ENCODE results near the gene SESN2. TPM values are rescaled to one million over a fixed set of nuclear protein-coding genes. Genes with fewer than 3 reads are reported as not detected.
A peak's percentile ranks its signal among the peaks of the same experiment; 100 is the strongest.

Gene SESN2
- total RNA-seq, 1 experiment from 2014 or later = 36.8 TPM

DNA sequence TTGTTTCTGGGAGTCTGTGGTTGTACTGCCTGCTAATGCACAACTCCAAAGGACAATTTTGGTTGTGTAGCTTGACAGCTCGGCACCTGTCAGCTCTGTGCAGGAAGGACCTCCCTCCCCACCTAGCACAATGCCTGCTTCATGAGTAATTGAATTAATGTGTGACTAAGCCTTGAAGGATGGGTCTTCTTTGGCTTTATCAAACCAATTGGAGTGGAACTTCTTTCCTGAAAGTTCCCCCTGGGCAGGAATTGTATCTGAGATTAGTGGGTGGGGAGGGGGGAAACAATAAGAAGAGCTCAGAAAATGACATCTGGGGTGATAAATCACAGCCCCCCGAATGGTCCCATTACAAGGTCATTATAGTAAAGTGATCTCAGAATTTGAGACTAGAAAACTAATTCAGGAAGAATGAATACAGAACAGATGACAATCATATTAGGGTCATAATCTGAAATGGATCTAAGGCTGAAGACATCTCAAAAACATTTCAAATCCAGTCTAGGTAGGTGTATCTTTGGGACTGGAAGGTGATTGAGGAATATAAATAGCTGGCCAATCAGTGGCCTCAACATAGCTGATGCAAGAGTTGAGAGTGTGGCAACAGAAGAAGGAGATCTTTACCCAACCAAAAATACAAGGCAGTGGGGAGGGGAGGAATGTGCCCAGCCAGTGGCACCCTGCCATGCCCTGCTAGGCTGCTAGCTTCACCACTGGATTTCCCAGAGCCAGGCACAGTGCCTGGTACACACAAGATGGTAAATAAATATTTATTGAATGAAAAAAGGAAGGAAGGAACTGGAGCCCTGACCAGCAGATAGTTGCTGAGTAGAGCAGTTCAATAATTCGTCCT lies 10.1 kb upstream of the SESN2 start:
- ChIA-PET CTCF (interaction anchor here (0.6 to 2.7 kb wide), 30 partner anchors 8 to 628 kb away, joined by 3 to 73 read pairs (median 4); partner anchors contain the start of genes ATP5IF1, MED18, PHACTR4 and SESN2), POLR2A (interaction anchor here (0.5 to 5.4 kb wide), 26 partner anchors 10 to 693 kb away, joined by 3 to 61 read pairs (median 4); partner anchors contain the start of genes ATP5IF1, MED18, PHACTR4 and RCC1), RAD21 (ENCODE audit: low non-redundant PET in 1 of 2, low total read pairs in 2 of 2, uncharacterized antibody in 2 of 2, unreplicated experiment in 2 of 2) (interaction anchor here (0.5 to 1.9 kb wide), 10 partner anchors 13 to 391 kb away, joined by 3 to 24 read pairs (median 4); partner anchors contain the start of genes PHACTR4 (in 2 of the 2), ATP5IF1 (in 1 of the 2) and MED18 (in 1 of the 2))
- BruUV-seq (replicated peaks) = TSS peak; percentile 24
- H3K4me2 ChIP-seq (ENCODE audit: low read length) = peak overlapping the region; percentile 84
- no peaks in the 10 kb centered on the region for H3K36me3 ChIP-seq (ENCODE audit: control insufficient read depth in 1 of 2, insufficient read depth in 2 of 2, low read length in 2 of 2)
- no peaks in the 10 kb centered on the region for H3K9me3 ChIP-seq (ENCODE audit: control insufficient read depth in 1 of 2, insufficient read depth in 1 of 2, low read depth in 1 of 2, low read length in 2 of 2)
- H3K9ac ChIP-seq (ENCODE audit: low read length) = peak overlapping the region; percentile 43
- no peaks in the 10 kb centered on the region for H3K9me2 ChIP-seq (ENCODE audit: insufficient read depth)
- no peaks in the 10 kb centered on the region for H4K20me1 ChIP-seq (ENCODE audit: insufficient read depth)
- peak overlapping the region; percentile 27 for H2AFZ ChIP-seq (ENCODE audit: low read depth, low read length, poor library complexity, severe bottlenecking)
- peak; percentile 65 for TF ChIP-seq SP1 (IDR thresholded peaks at IDR 0.05; ENCODE audit: low read depth)
- TF ChIP-seq EZH2 (IDR thresholded peaks at IDR 0.05) = no peak
- TF ChIP-seq SIN3A (IDR thresholded peaks at IDR 0.05; ENCODE audit: low read depth) = peak; percentile 87
- TF ChIP-seq JUND (IDR thresholded peaks at IDR 0.05) = peak; percentile 68
- no peak for TF ChIP-seq ZBTB33 (IDR thresholded peaks at IDR 0.05; ENCODE audit: extremely low read depth, insufficient replicate concordance, low read length)
- TF ChIP-seq FOSL1 (IDR thresholded peaks at IDR 0.05; ENCODE audit: low read depth) = peak; percentile 71
- TF ChIP-seq CBX3 (IDR thresholded peaks at IDR 0.05; ENCODE audit: low read depth) = peak; percentile 36
- no peak for TF ChIP-seq EGR1 (IDR thresholded peaks at IDR 0.05; ENCODE audit: low read depth)
- TF ChIP-seq RAD21 (IDR thresholded peaks at IDR 0.05; ENCODE audit: low read depth) = no peak
- TF ChIP-seq, protein P1, sequence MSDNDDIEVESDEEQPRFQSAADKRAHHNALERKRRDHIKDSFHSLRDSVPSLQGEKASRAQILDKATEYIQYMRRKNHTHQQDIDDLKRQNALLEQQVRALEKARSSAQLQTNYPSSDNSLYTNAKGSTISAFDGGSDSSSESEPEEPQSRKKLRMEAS (IDR thresholded peaks at IDR 0.05) = peak; percentile 61
- TF ChIP-seq ZNF274 (IDR thresholded peaks at IDR 0.05; ENCODE audit: low read depth, low read length) = no peak
- TF ChIP-seq CEBPB (IDR thresholded peaks at IDR 0.05; ENCODE audit: low read depth) = peak; percentile 97
- TF ChIP-seq POLR2A (IDR thresholded peaks at IDR 0.05; ENCODE audit: borderline replicate concordance, extremely low read depth, insufficient read depth, insufficient read length) = peak; percentile 20
- TF ChIP-seq POLR2AphosphoS5 (IDR thresholded peaks at IDR 0.05; ENCODE audit: low read depth, low read length) = peak; percentile 73
- ATAC-seq = peak; percentile 64
- H3K27me3 ChIP-seq (ENCODE audit: insufficient read depth, low read length) = no peaks in the 10 kb centered on the region
- peak overlapping the region; percentile 74 for H3K27ac ChIP-seq (ENCODE audit: low read depth, low read length)
- H3K79me2 ChIP-seq (ENCODE audit: insufficient read depth, low read length) = no peaks in the 10 kb centered on the region
- intact Hi-C loops (cut with micrococcal nuclease) = loop anchor here (2.0 to 5.0 kb wide), 3 partner anchors 103 to 354 kb away; partner anchors contain the start of gene RCC1
- peak overlapping the region; percentile 28 to 45 for H3K4me3 ChIP-seq (replicated peaks in 1 of 2; ENCODE audit: low read depth in 1 of 2, low read length in 2 of 2)
- H3K4me1 ChIP-seq (ENCODE audit: control insufficient read depth in 1 of 2, insufficient read depth in 2 of 2, low read length in 2 of 2) = peaks cover 33 to 35% of the 10 kb centered on the region in 2 experiments
- DNase-seq (ENCODE audit: low read depth, low spot score) = peak; percentile 85
